Stimulated activated CD8-positive, alpha-beta memory T cell treated with anti-CD3 and anti-CD28 coated beads, Interleukin-4, amount 100 ng/mL, for 1 hour (primary cell): ENCODE results near the gene GTF2A2.

Experiments
- DNase-seq, 2 donors: peaks; one replicate each; pipeline ENCODE4 v3.0.0-alpha.2; 2020; ENCODE audit warnings: low read depth in 2 of 2, low spot score in 1 of 2

The GTF2A2 gene

GRCh38 chr15:59609730-59610712 is 47.3 kb downstream of the GTF2A2 start:
- no peak for DNase-seq

- no peak for DNase-seq
These were observed 51.3 kb downstream of the GTF2A2 start for GRCh38 chr15:59605994-59606393.

GRCh38 chr15:59598461-59598860 is 58.9 kb downstream of the GTF2A2 start:
- no peak for DNase-seq

GRCh38 chr15:59596640-59597039 is 60.7 kb downstream of the GTF2A2 start:
- DNase-seq, result no peak

- no peak for DNase-seq
These were observed 61.8 kb downstream of the GTF2A2 start for GRCh38 chr15:59595434-59595915.

DNA sequence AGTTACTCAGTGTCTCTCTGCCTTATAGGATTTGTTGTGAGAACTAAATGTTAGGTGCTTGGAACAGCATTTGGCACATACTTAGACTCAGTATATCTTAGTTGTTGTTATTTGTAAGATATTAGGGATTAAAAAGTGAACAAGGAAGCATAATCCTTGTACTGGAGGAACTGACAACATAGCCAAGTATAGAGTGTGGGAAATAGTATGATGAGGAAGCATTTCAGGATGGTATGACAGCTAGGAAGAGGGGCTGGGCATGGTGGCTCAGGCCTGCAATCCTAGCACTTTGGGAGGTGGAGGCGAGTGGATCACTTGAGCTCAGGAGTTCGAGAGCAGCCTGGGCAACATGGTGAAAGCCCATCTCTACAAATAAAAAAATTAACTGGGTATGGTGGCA is 62.3 kb downstream of the GTF2A2 start:
- DNase-seq, result no peak

DNA sequence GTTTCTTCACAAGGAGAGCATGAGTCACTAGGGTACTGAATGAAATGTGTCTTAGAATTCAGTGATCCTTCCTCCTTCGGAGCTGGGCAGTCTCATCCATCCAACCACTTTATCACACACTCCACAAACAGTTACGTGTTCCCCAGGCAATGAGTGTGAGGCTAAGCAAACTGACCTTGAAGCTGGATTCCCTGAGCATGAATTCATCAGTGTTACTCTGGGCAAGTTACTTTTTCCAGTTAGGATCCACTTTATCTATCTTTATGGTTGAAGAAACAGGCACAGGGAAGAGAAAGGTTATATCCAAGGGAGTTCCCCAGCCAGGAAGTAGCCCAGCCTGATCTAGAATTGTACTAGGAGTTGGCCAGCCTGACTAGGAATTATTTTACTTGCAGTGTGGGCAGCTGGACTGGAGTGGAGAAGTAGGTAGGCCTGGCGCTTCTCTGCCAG is 62.8 kb downstream of the GTF2A2 start:
- no peak for DNase-seq

GRCh38 chr15:59591356-59591755 is 66.0 kb downstream of the GTF2A2 start:
- no peak for DNase-seq

- no peak for DNase-seq
These were observed 67.3 kb downstream of the GTF2A2 start for GRCh38 chr15:59590027-59590426.
